GM12874 (cell line): ENCODE data around the gene CDK7.

Experiments
- CTCF ChIP-seq: IDR thresholded peaks from 2 replicates; pipeline ENCODE4 v1.5.1; 2011; ENCODE audit warnings: low read depth, mild to moderate bottlenecking, control low read depth, low read length, moderate library complexity; ENCODE audit not compliant: insufficient read depth

Gene CDK7

GRCh38 chr5:69211200-69211599 lies 23.5 kb upstream of the CDK7 start:
- no peak for TF ChIP-seq CTCF

DNA sequence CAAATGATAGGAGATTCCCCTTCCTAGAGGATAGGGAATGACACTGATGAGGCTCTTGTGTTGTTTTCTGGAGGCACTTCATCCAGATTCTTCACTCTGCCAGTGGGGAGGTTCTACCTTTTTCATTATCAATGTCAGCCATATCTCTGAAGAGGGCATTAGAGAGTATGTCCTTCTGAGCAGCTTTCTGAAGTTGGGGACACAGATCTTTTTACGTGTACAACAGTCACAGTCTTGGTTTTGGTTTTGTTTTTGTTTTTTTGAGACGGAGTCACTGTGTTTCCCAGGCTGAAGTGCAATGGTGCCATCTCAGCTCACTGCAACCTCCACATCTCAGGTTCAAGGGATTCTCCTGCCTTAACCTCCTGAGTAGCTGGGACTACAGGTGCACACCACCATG lies 22.7 kb upstream of the CDK7 start:
- TF ChIP-seq CTCF: no peak

GRCh38 chr5:69213513-69214215 lies 21.0 kb upstream of the CDK7 start:
- TF ChIP-seq CTCF: no peak

DNA sequence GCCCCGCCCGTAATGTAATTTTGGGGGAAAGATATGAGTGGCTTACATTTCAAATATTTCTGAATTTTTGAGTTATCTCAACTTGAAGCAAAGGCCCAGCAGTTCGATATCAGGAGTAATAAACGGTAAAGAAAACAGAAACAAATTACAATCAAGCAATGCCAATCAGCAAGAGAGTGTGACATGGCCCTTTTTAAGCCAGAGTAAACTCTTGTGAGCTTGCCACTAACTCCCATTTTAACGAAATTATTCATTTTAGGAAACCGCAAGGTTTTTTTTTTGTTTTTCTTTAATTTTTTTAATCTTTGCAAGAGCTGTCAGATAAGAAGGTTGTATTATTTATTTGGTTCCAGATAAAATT lies 17.6 kb upstream of the CDK7 start:
- no peak for TF ChIP-seq CTCF

DNA sequence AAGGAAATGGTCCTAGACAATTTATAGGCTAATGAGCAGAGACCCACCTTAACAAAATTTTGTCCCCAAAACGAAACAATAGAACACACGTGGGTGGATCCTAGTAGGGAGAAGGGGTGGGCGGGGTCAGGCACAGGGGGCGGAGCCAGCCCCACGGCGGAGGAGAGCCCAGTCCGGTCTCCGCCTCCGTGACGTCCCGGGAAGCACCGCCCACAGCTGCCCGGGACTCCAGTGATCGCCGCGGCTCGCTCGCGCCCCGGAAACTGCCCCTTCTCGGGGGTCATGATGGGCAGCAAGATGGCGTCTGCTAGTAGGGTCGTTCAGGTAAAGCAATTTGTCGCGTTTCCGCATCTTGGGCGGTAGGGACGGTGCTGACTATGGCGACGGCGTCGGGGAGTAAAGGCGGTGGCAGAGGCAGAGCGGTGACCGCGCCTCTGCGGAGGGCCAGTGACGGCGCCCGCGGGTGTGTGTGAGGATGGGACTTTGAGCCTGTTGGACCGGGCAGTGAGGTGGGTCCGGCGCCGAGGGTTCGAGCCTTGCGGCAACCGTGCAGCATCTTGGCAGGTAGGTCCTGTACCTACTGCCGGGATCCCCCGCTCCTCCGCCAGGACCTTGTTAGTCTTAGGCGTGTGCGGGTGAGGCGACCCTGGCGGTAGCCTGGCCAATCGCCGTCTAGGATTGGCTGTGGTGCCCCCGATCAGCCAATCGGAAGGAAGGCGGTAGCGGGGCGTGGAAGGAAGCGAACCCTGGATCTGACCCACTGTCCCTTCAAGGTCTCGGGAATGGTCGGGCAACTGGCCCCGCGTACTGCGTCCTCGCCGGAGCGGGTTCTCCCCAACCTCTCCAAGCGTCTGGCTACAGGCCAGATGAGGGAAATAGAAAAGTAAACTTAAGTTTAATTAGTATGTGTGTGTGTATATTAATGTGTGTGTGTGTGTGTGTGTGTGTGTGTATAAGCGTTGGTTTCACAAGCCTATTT lies 16.8 kb upstream of the CDK7 start:
- 0 out of 2 replicates have a peak, but pooled peaks have one; percentile 1 for TF ChIP-seq CTCF

GRCh38 chr5:69219939-69220338 lies 14.7 kb upstream of the CDK7 start:
- no peak for TF ChIP-seq CTCF

DNA sequence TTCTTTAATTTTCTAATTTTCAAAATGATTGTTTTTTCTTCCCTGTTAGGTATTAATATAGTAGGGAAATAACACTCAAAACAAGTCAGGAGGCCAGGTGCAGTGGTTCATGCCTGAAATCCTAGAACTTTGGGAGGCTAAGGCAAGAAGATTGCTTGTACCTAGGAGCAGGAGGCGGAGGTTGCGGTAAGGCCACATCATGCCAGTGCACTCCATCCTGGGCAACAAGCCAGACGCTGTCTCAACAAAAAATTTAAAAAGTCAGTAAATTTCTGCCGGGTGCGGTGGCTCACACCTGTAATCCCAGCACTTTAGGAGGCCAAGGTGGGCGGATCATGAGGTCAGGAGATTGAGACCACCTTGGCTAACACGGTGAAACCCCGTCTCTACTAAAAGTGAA lies 10.2 kb upstream of the CDK7 start:
- TF ChIP-seq CTCF: no peak
